Measurements from ENCODE around the gene WDR13. TPM values are rescaled to one million over a fixed set of nuclear protein-coding genes. Genes with fewer than 3 reads are reported as not detected.

The WDR13 gene
- total RNA-seq, 2 experiments from 2014 or later = 31.6 to 38.6 TPM

DNA sequence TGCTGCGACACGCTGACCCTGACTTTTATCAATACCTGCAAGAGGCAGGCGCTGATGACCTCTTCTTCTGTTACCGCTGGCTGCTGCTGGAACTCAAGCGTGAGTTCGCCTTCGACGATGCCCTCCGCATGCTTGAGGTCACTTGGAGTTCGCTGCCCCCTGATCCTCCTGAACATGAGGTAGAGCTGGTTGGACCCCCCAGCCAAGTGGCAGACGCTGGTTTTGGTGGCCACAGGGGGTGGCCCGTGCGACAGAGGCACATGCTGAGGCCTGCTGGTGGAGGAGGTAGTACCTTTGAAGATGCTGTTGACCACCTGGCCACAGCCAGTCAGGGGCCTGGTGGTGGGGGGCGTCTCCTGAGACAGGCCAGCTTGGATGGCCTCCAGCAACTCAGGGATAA, 37.2 kb upstream of the WDR13 start:
- H3K36me3 Mint-ChIP-seq (ENCODE audit: low read depth) = peaks cover 15% of the 10 kb centered on the region
- no peaks in the 10 kb centered on the region for H3K9me3 Mint-ChIP-seq
- H3K27me3 Mint-ChIP-seq = no peaks in the 10 kb centered on the region
- H3K4me1 Mint-ChIP-seq (ENCODE audit: low read depth) = peaks cover 3% of the 10 kb centered on the region
- POLR2A ChIA-PET = interaction anchor here (0.6 kb wide), 1 partner anchor 16 kb away, joined by 4 read pairs; no protein-coding TSS in a partner anchor
- TF ChIP-seq CTCF (IDR thresholded peaks at IDR 0.05) = no peak
- CTCF ChIA-PET = no interaction called here
- intact Hi-C loops (cut with micrococcal nuclease) = no loop called here
- no peak for ATAC-seq
- H3K27ac Mint-ChIP-seq = no peak overlapping the region
- no peak for DNase-seq
- no peak overlapping the region for H3K4me3 Mint-ChIP-seq

DNA sequence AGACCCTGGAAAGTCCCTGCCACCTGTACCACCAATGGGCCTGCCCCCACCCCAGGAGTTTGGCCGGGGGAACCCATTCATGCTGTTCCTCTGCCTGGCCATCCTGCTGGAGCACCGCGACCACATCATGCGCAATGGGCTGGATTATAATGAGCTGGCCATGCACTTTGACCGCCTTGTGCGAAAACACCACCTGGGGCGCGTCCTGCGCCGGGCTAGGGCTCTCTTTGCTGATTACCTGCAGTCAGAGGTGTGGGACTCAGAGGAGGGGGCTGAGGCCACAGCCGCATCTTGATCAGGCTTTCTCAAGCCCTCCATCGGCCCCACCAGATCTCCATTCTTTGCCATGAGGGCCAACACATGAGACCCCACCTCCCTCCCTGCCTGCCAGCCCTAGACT, 36.6 kb upstream of the WDR13 start:
- no peak for TF ChIP-seq CTCF (IDR thresholded peaks at IDR 0.05)
- no peak overlapping the region for H3K27ac Mint-ChIP-seq
- H3K4me3 Mint-ChIP-seq = no peak overlapping the region
- H3K36me3 Mint-ChIP-seq (ENCODE audit: low read depth) = peaks cover 14% of the 10 kb centered on the region
- peaks cover 3% of the 10 kb centered on the region for H3K4me1 Mint-ChIP-seq (ENCODE audit: low read depth)
- no peaks in the 10 kb centered on the region for H3K27me3 Mint-ChIP-seq
- POLR2A ChIA-PET = interaction anchor here (0.6 kb wide), 1 partner anchor 17 kb away, joined by 4 read pairs; no protein-coding TSS in a partner anchor
- no peaks in the 10 kb centered on the region for H3K9me3 Mint-ChIP-seq
- DNase-seq (no peak), ATAC-seq (no peak)
- CTCF ChIA-PET = no interaction called here
- intact Hi-C loops (cut with micrococcal nuclease) = no loop called here

GRCh38 chrX:48569958-48570357, 27.3 kb upstream of the WDR13 start:
- Mint-ChIP-seq H3K27me3 (no peaks in the 10 kb centered on the region), H3K36me3 (ENCODE audit: low read depth) (peaks cover 3% of the 10 kb centered on the region), H3K9me3 (no peaks in the 10 kb centered on the region), H3K4me3 (no peak overlapping the region), H3K27ac (no peak overlapping the region), H3K4me1 (ENCODE audit: low read depth) (peaks cover 4% of the 10 kb centered on the region)
- DNase-seq (peak; percentile 29), ATAC-seq (peak; percentile 57)
- intact Hi-C loops (cut with micrococcal nuclease) = loop anchor here (5.0 kb wide), 1 partner anchor 33 kb away; the partner anchor contains the start of gene TBC1D25
- no peak for TF ChIP-seq CTCF (IDR thresholded peaks at IDR 0.05)
- POLR2A ChIA-PET = interaction anchor here (0.8 kb wide), 1 partner anchor 9 kb away, joined by 3 read pairs; no protein-coding TSS in a partner anchor
- CTCF ChIA-PET = interaction anchor here (1.3 kb wide), 1 partner anchor 30 kb away, joined by 3 read pairs; the partner anchor contains the start of gene TBC1D25

DNA sequence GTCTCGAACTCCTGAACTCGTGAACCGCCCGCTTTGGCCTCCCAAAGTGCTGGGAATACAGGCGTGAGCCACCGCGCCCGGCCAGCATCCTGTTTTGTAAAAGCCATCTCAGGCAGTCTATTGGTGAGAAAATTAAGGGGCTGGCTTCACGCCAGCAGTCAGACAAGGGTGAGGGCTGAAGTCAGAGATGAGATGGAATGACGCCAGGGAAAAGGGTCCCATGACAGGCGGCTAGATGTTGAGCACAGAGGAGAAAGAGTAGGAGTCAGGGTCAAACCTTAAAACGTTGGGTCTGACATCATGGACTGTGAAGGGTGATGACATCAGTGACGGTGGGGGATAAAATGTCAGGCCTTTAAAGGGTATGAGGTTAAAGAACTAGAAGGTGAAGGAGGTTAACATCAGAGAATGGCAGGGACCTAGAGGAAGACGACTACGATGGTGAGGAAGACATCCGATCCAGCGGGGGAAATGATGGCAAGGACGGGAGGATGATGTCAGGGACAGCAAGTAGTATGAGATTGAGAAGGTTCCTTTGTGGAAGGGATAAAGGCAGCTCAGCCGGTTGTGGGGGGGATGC, 23.5 kb upstream of the WDR13 start:
- DNase-seq (peak; percentile 54), ATAC-seq (peak; percentile 20)
- H3K4me3 Mint-ChIP-seq = peak overlapping the region; percentile 83
- no peaks in the 10 kb centered on the region for H3K9me3 Mint-ChIP-seq
- POLR2A ChIA-PET = interaction anchor here (0.6 to 2.4 kb wide), 9 partner anchors 12 to 896 kb away, joined by 3 to 16 read pairs (median 3); partner anchors contain the start of genes FTSJ1 and TBC1D25
- peaks cover 13% of the 10 kb centered on the region for H3K4me1 Mint-ChIP-seq (ENCODE audit: low read depth)
- H3K27ac Mint-ChIP-seq = peak overlapping the region; percentile 95
- H3K27me3 Mint-ChIP-seq = no peaks in the 10 kb centered on the region
- CTCF ChIA-PET = no interaction called here
- no peak for TF ChIP-seq CTCF (IDR thresholded peaks at IDR 0.05)
- intact Hi-C loops (cut with micrococcal nuclease) = loop anchor here (5.0 kb wide), 1 partner anchor 36 kb away; the partner anchor contains the start of gene TBC1D25
- H3K36me3 Mint-ChIP-seq (ENCODE audit: low read depth) = peaks cover 36% of the 10 kb centered on the region
